GM12878 (cell line): ENCODE measurements around the gene IBSP. TPM values are rescaled to one million over a fixed set of nuclear protein-coding genes. Genes with fewer than 3 reads are reported as not detected.

Experiments used
- ATAC-seq: fragments of 200-7000 bp; cut with Tn5 transposase; 3 replicates; pipeline ENCODE4 v1.9.1; 2020; ENCODE audit warnings: mild to moderate bottlenecking, moderate library complexity
- BruUV-seq: library from RNA; stranded (reverse); fragments of 400-500 nt; replicated peaks from 2 replicates; lab custom pipeline; 2021; lab: Mats Ljungman, UMichigan
- CTCF ChIA-PET: fragments of 300-600 bp; sonication (Branson Sonifier 250); formaldehyde crosslinking; extraction: SDS; loops from one replicate; lab custom pipeline; 2021; ENCODE audit warnings: inconsistent platforms; lab: Yijun Ruan, JAX
- POLR2A ChIA-PET: fragments of 350-600 bp; formaldehyde crosslinking; extraction: SDS; loops from one replicate; lab custom pipeline; 2021; ENCODE audit warnings: inconsistent platforms; lab: Charles Lee
- RAD21 ChIA-PET: fragments of 300-600 bp; sonication (Branson Sonifier 250); formaldehyde crosslinking; loops from one replicate; lab custom pipeline; 2023; ENCODE audit warnings: antibody characterized with exemption; ENCODE audit not compliant: unreplicated experiment; lab: Charles Lee
- SMC1A ChIA-PET: fragments of 300-600 bp; sonication (Branson Sonifier 250); formaldehyde crosslinking; loops from one replicate; lab custom pipeline; 2023; ENCODE audit not compliant: unreplicated experiment, uncharacterized antibody; lab: Charles Lee
- DNase-seq: peaks from one replicate; pipeline ENCODE4 v3.0.0-alpha.2; 2011; ENCODE audit warnings: low read depth, low spot score
- FAIRE-seq: peaks from 3 replicates; lab custom pipeline; 2011; peaks lifted over from hg19 to GRCh38; lab: Jason Lieb, UNC
- H2AFZ ChIP-seq: 2 replicates; pipeline ENCODE4 v1.6.0; 2011; ENCODE audit warnings: low read depth, low read length, control low read depth; ENCODE audit not compliant: control insufficient read depth
- H3K27ac ChIP-seq: 2 replicates; pipeline ENCODE4 v1.5.1; 2011; ENCODE audit warnings: control low read depth; ENCODE audit not compliant: control insufficient read depth, insufficient read depth
- H3K27me3 ChIP-seq, 2 experiments: replicated peaks in 1 of 2; 2 replicates each; pipeline versions ENCODE4 v1.6.0 to v1.6.1; 2011; ENCODE audit warnings: low read length in 1 of 2; ENCODE audit not compliant: control insufficient read depth in 2 of 2, insufficient read depth in 2 of 2
- H3K36me3 ChIP-seq, 2 experiments: 2 replicates each; pipeline ENCODE4 v1.5.1; 2011; ENCODE audit warnings: low read length in 1 of 2; ENCODE audit not compliant: control insufficient read depth in 2 of 2, insufficient read depth in 2 of 2
- H3K4me1 ChIP-seq: 2 replicates; pipeline ENCODE4 v1.6.1; 2011; ENCODE audit warnings: mild to moderate bottlenecking, low read length, moderate library complexity, mixed read lengths; ENCODE audit not compliant: control insufficient read depth, insufficient read depth
- H3K4me2 ChIP-seq: 2 replicates; pipeline ENCODE4 v1.6.0; 2011; ENCODE audit warnings: control low read depth; ENCODE audit not compliant: control insufficient read depth, insufficient read depth
- H3K4me3 ChIP-seq: fragments of 200-600 bp; sonication (generic); 2 replicates; pipeline ENCODE4 v1.5.1; 2016
- H3K79me2 ChIP-seq: 2 replicates; pipeline ENCODE4 v1.6.0; 2011; ENCODE audit warnings: low read length; ENCODE audit not compliant: control insufficient read depth, insufficient read depth
- H3K9ac ChIP-seq: 2 replicates; pipeline ENCODE4 v1.8.0; 2011; ENCODE audit warnings: low read length, control low read depth, mixed read lengths; ENCODE audit not compliant: control insufficient read depth, insufficient read depth
- H3K9me3 ChIP-seq: replicated peaks from 3 replicates; pipeline ENCODE4 v1.5.1; 2011; ENCODE audit warnings: mild to moderate bottlenecking, low read length; ENCODE audit not compliant: control insufficient read depth, insufficient read depth
- H4K20me1 ChIP-seq: 2 replicates; pipeline ENCODE4 v1.6.0; 2011; ENCODE audit not compliant: control insufficient read depth, insufficient read depth
- ASH2L ChIP-seq: fragments of 300-600, 200-600 bp; sonication (generic); IDR thresholded peaks from 2 replicates; pipeline ENCODE4 v1.6.1; 2017; ENCODE audit warnings: low read depth, mild to moderate bottlenecking, borderline replicate concordance
- CBX3 ChIP-seq: fragments of 200-600 bp; sonication (generic); IDR thresholded peaks from 2 replicates; pipeline ENCODE4 v1.6.1; 2016; ENCODE audit warnings: low read depth, borderline replicate concordance
- CBX5 ChIP-seq: sonication (generic); IDR thresholded peaks from 2 replicates; pipeline ENCODE4 v1.6.1; 2016; ENCODE audit warnings: low read depth, moderate library complexity, mild to moderate bottlenecking, inconsistent platforms
- CHD2 ChIP-seq: IDR thresholded peaks from 2 replicates; pipeline ENCODE4 v1.6.1; 2011; ENCODE audit warnings: low read depth, low read length, improper control_type of control experiment, borderline replicate concordance
- CREM ChIP-seq: IDR thresholded peaks from 2 replicates; pipeline ENCODE4 v1.6.1; 2014; ENCODE audit warnings: antibody characterized with exemption, low read depth
- EED ChIP-seq: sonication (generic); IDR thresholded peaks from 2 replicates; pipeline ENCODE4 v1.6.1; 2016; ENCODE audit warnings: antibody characterized with exemption, low read depth
- GABPA ChIP-seq: IDR thresholded peaks from 2 replicates; pipeline ENCODE4 v1.6.1; 2014; ENCODE audit warnings: antibody characterized with exemption, low read depth, mild to moderate bottlenecking, inconsistent platforms
- KLF5 ChIP-seq: fragments of 450-650 bp; IDR thresholded peaks from 2 replicates; pipeline ENCODE4 v1.6.1; 2014; ENCODE audit warnings: mild to moderate bottlenecking; ENCODE audit not compliant: partially characterized antibody
- RCOR1 ChIP-seq: conservative IDR thresholded peaks from 2 replicates; pipeline ENCODE4 v1.6.1; 2012; ENCODE audit warnings: low read depth, low read length, improper control_type of control experiment
- RFX5 ChIP-seq: IDR thresholded peaks from 2 replicates; pipeline ENCODE4 v1.6.1; 2011; ENCODE audit warnings: low read depth, low read length, improper control_type of control experiment
- RUNX3 ChIP-seq: IDR thresholded peaks from 2 replicates; pipeline ENCODE4 v1.6.1; 2012; ENCODE audit warnings: low read length, inconsistent platforms
- SP1 ChIP-seq: IDR thresholded peaks from one replicate; pipeline ENCODE4 v1.6.1; 2011; ENCODE audit warnings: low read depth, low read length
- TBL1XR1 ChIP-seq: IDR thresholded peaks from 2 replicates; pipeline ENCODE4 v1.6.1; 2012; ENCODE audit warnings: low read depth, low read length, improper control_type of control experiment
- ZNF207 ChIP-seq: fragments of 450-650 bp; IDR thresholded peaks from 2 replicates; pipeline ENCODE4 v1.6.1; 2014; ENCODE audit warnings: antibody characterized with exemption, mild to moderate bottlenecking, borderline replicate concordance
- ZNF24 ChIP-seq: fragments of 450-650 bp; IDR thresholded peaks from 2 replicates; pipeline ENCODE4 v1.6.1; 2017; ENCODE audit warnings: antibody characterized with exemption, mild to moderate bottlenecking
- WGBS: methylation state at CpG from one replicate; pipeline ENCODE4 v1.1.6; 2016; ENCODE audit warnings: low lambda C conversion rate; ENCODE audit not compliant: insufficient replicate concordance, insufficient coverage; ENCODE audit errors: missing lambda C conversion rate; 5-methylcytosine and 5-hydroxymethylcytosine counted together
- in situ Hi-C: fragments of 300-500 bp; cut with MboI; formaldehyde crosslinking; loops from 9 replicates; pipeline ENCODE4 v1.14.3; 2018; ENCODE audit warnings: mixed read lengths
- intact Hi-C: fragments of 100-400 bp; cut with micrococcal nuclease; formaldehyde crosslinking; loops from one replicate; pipeline ENCODE4 v1.14.2; 2022; ENCODE audit not compliant: unreplicated experiment
- polyA plus RNA-seq, 11 experiments: library from polyadenylated mRNA; depleted of rRNA in 4 of 11; unstranded in 6 of 11; stranded (reverse) in 5 of 11; fragments of >200 nt; fragmentation: Nextera tagmentation in 4 of 11; fragmentation: Illumina TruSeq in 1 of 11; extraction: Ambion mirVana in 4 of 11; extraction: Trizol in 1 of 11; gene quantifications; 1 replicate in 1 of 11; 2 replicates in 10 of 11; pipeline versions ENCODE4 v1.2.1 to v1.2.3, GENCODE V29; 2011 to 2016; ENCODE audit warnings: inconsistent platforms in 2 of 11, missing spikeins in 2 of 11, low read depth in 1 of 11
- total RNA-seq, 4 experiments: library from RNA; depleted of rRNA in 3 of 4; stranded (reverse); fragments of >200 nt in 3 of 4; fragmentation: Illumina TruSeq in 1 of 4; extraction: Trizol in 1 of 4; gene quantifications; 2 replicates each; pipeline versions ENCODE4 v1.2.1 to v1.2.3, GENCODE V29; 2013 to 2021
- TF ChIP-seq, protein P1 (sequence below): fragments of 450-650 bp; IDR thresholded peaks from 2 replicates; pipeline ENCODE4 v1.6.1; 2018; ENCODE audit warnings: mild to moderate bottlenecking, low read depth, moderate library complexity; ENCODE audit not compliant: partially characterized antibody
- TF ChIP-seq, protein P2 (sequence below): fragments of 450-650 bp; IDR thresholded peaks from 2 replicates; pipeline ENCODE4 v1.6.1; 2017; ENCODE audit warnings: borderline replicate concordance
- TF ChIP-seq, protein P3 (sequence below): fragments of 150-350 bp; IDR thresholded peaks from 2 replicates; pipeline ENCODE4 v1.6.1; 2016; ENCODE audit warnings: low read depth, low read length

Gene IBSP
- total and polyA plus RNA-seq, 10 of the 15 experiments (the other 5 are each of a cell fraction or from before 2014, with no cell fraction given) = not detected

DNA sequence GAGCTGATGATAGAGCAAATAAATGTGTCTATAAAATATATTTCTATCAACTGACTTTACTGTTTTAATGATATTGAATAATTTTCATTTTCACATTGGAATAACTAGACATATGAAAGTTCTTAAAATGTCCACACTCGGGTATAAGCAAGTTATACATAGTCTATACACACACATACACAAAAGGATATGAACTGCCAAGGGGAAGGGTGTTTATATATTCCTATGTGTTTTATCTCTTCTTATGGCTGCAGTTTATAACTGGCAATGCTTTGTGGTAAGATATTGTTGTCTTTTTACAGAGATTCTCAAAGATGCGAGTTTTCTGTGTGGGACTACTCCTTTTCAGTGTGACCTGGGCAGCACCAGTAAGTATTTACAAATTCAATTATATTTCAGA is 35.0 kb downstream of the IBSP start (continued):
- TF ChIP-seq, protein P1, sequence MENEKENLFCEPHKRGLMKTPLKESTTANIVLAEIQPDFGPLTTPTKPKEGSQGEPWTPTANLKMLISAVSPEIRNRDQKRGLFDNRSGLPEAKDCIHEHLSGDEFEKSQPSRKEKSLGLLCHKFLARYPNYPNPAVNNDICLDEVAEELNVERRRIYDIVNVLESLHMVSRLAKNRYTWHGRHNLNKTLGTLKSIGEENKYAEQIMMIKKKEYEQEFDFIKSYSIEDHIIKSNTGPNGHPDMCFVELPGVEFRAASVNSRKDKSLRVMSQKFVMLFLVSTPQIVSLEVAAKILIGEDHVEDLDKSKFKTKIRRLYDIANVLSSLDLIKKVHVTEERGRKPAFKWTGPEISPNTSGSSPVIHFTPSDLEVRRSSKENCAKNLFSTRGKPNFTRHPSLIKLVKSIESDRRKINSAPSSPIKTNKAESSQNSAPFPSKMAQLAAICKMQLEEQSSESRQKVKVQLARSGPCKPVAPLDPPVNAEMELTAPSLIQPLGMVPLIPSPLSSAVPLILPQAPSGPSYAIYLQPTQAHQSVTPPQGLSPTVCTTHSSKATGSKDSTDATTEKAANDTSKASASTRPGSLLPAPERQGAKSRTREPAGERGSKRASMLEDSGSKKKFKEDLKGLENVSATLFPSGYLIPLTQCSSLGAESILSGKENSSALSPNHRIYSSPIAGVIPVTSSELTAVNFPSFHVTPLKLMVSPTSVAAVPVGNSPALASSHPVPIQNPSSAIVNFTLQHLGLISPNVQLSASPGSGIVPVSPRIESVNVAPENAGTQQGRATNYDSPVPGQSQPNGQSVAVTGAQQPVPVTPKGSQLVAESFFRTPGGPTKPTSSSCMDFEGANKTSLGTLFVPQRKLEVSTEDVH = no peak
- no peak for TF ChIP-seq TBL1XR1
- TF ChIP-seq CREM = no peak
- TF ChIP-seq RCOR1 = no peak
- TF ChIP-seq ZNF24 = no peak
- TF ChIP-seq RUNX3 = no peak
- no peak for TF ChIP-seq SP1
- TF ChIP-seq ZNF207 = no peak

DNA sequence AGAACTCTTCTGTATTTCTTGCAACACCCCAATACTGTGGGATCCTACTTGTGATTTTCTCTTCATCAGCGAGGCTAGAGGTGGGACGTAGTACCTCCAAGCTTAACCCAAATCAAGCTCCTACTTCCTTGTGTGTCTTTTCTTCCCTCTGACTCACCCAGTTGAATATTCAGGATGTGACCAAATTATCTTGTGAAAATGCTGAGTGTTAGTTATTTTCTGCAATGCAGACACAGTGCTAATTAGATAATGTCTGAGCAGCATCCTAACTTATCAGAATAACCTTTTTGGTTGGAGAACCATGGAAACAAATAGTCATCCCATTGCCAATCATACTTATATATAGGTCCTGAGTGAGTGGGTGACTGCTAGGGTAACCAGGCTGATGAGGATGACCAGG is 35.8 kb downstream of the IBSP start:
- SMC1A ChIA-PET = interaction anchor here (1.3 kb wide), 1 partner anchor 9 kb away, joined by 3 read pairs; no protein-coding TSS in a partner anchor
- TF ChIP-seq CBX3 (no peak), GABPA (no peak), CHD2 (no peak), EED (no peak), ASH2L (no peak), KLF5 (no peak), RFX5 (no peak), CBX5 (no peak)
- TF ChIP-seq, protein P2, sequence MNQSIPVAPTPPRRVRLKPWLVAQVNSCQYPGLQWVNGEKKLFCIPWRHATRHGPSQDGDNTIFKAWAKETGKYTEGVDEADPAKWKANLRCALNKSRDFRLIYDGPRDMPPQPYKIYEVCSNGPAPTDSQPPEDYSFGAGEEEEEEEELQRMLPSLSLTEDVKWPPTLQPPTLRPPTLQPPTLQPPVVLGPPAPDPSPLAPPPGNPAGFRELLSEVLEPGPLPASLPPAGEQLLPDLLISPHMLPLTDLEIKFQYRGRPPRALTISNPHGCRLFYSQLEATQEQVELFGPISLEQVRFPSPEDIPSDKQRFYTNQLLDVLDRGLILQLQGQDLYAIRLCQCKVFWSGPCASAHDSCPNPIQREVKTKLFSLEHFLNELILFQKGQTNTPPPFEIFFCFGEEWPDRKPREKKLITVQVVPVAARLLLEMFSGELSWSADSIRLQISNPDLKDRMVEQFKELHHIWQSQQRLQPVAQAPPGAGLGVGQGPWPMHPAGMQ = no peak
- TF ChIP-seq, protein P3, sequence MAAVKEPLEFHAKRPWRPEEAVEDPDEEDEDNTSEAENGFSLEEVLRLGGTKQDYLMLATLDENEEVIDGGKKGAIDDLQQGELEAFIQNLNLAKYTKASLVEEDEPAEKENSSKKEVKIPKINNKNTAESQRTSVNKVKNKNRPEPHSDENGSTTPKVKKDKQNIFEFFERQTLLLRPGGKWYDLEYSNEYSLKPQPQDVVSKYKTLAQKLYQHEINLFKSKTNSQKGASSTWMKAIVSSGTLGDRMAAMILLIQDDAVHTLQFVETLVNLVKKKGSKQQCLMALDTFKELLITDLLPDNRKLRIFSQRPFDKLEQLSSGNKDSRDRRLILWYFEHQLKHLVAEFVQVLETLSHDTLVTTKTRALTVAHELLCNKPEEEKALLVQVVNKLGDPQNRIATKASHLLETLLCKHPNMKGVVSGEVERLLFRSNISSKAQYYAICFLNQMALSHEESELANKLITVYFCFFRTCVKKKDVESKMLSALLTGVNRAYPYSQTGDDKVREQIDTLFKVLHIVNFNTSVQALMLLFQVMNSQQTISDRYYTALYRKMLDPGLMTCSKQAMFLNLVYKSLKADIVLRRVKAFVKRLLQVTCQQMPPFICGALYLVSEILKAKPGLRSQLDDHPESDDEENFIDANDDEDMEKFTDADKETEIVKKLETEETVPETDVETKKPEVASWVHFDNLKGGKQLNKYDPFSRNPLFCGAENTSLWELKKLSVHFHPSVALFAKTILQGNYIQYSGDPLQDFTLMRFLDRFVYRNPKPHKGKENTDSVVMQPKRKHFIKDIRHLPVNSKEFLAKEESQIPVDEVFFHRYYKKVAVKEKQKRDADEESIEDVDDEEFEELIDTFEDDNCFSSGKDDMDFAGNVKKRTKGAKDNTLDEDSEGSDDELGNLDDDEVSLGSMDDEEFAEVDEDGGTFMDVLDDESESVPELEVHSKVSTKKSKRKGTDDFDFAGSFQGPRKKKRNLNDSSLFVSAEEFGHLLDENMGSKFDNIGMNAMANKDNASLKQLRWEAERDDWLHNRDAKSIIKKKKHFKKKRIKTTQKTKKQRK = no peak

More for the DNA sequence above, 35.8 kb downstream of the IBSP start:
- Histone ChIP-seq H2AFZ (no peak overlapping the region), H3K9me3 (no peaks in the 10 kb centered on the region), H3K9ac (no peak overlapping the region), H3K4me3 (no peak overlapping the region), H3K36me3 (no peaks in the 10 kb centered on the region), H3K27ac (no peak overlapping the region), H4K20me1 (no peaks in the 10 kb centered on the region), H3K79me2 (no peaks in the 10 kb centered on the region), H3K4me1 (no peaks in the 10 kb centered on the region), H3K27me3 (no peaks in the 10 kb centered on the region; a peak in 2 of 4 replicates), H3K4me2 (no peak overlapping the region)
- ChIA-PET CTCF (no interaction called here), POLR2A (no interaction called here), RAD21 (no interaction called here)
- DNase-seq = no peak
- no peak for ATAC-seq
- BruUV-seq = no TSS peak
- 0% methylated on average over 2 of the region's 2 CpGs for WGBS
- intact Hi-C loops (loop anchor here (5.0 kb wide), 1 partner anchor 478 kb away; no protein-coding TSS in a partner anchor), in situ Hi-C loops (loop anchor here (5.0 to 25.0 kb wide), 2 partner anchors 153 to 673 kb away; no protein-coding TSS in a partner anchor)
- FAIRE-seq = no peak
